GM23338 (cell line): Measurements from ENCODE around the gene RAD54L2. TPM values are rescaled to one million over a fixed set of nuclear protein-coding genes. Genes with fewer than 3 reads are reported as not detected.

ENCODE experiments used
- CREB1 ChIP-seq: fragments of 250-450 bp; sonication (Bioruptor Pico); IDR thresholded peaks from 2 replicates; pipeline ENCODE4 v1.5.0; 2020; ENCODE audit warnings: low read depth, mild to moderate bottlenecking, moderate library complexity
- CTCF ChIP-seq, 2 experiments: fragments of 200-600 bp in 1 of 2; sonication (generic) in 1 of 2; conservative IDR thresholded peaks; 2 replicates each; pipeline versions ENCODE4 v1.5.1 to v1.6.1; 2016 to 2017; ENCODE audit warnings: antibody characterized with exemption in 2 of 2, low read depth in 2 of 2, mild to moderate bottlenecking in 2 of 2, moderate library complexity in 1 of 2
- EZH2 ChIP-seq: fragments of 200-600 bp; sonication (generic); IDR thresholded peaks from one replicate; pipeline ENCODE4 v1.8.0; 2017; ENCODE audit warnings: antibody characterized with exemption, mild to moderate bottlenecking, low read depth; ENCODE audit not compliant: unreplicated experiment
- JUNB ChIP-seq: IDR thresholded peaks from one replicate; pipeline ENCODE4 v1.6.1; 2016; ENCODE audit warnings: antibody characterized with exemption; ENCODE audit not compliant: unreplicated experiment
- NANOG ChIP-seq: IDR thresholded peaks from 2 replicates; pipeline ENCODE4 v1.6.1; 2016; ENCODE audit warnings: antibody characterized with exemption, borderline replicate concordance
- POLR2AphosphoS5 ChIP-seq: IDR thresholded peaks from 2 replicates; pipeline ENCODE4 v1.6.1; 2016; ENCODE audit warnings: antibody characterized with exemption, low read depth
- REST ChIP-seq: IDR thresholded peaks from one replicate; pipeline ENCODE4 v1.6.1; 2018; ENCODE audit warnings: antibody characterized with exemption; ENCODE audit not compliant: unreplicated experiment
- ZNF331 ChIP-seq: fragments of 250-450 bp; sonication (Bioruptor Pico); IDR thresholded peaks from 2 replicates; pipeline ENCODE4 v1.5.0; 2020; ENCODE audit warnings: low read depth, mild to moderate bottlenecking, moderate library complexity
- ZNF462 ChIP-seq: fragments of 250-450 bp; sonication (Bioruptor Pico); IDR thresholded peaks from 2 replicates; pipeline ENCODE4 v1.5.0; 2020; ENCODE audit warnings: mild to moderate bottlenecking, moderate library complexity
- polyA plus RNA-seq: library from polyadenylated mRNA; unstranded; fragments of >200 nt; fragmentation: Nextera tagmentation; extraction: Ambion mirVana; gene quantifications from 2 replicates; pipeline ENCODE4 v1.2.1, GENCODE V29; 2016
- total RNA-seq: library from RNA; depleted of rRNA; stranded (reverse); fragments of >200 nt; shearing (Covaris generic); gene quantifications from 2 replicates; pipeline ENCODE4 v1.2.3, GENCODE V29; 2014

Gene RAD54L2
- total and polyA plus RNA-seq, 2 experiments from 2014 or later = 9.4 to 29.2 TPM

GRCh38 chr3:51580418-51580817, 41.9 kb downstream of the RAD54L2 start (continued):
- no peak for TF ChIP-seq ZNF462
- TF ChIP-seq CTCF (conservative IDR thresholded peaks at IDR 0.05; ENCODE audit: low read depth in 2 of 2) = no peak
- no peak for TF ChIP-seq JUNB
- TF ChIP-seq POLR2AphosphoS5 = no peak
- TF ChIP-seq NANOG = no peak
- TF ChIP-seq ZNF331 (CRISPR knock-in tag) = no peak
- no peak for TF ChIP-seq CREB1 (CRISPR knock-in tag)
- no peak for TF ChIP-seq EZH2
- TF ChIP-seq REST = no peak
